ENCODE results near the gene ACOT13.
"Not testable (repeated sequence)": the region's sequence is repeated elsewhere in the genome, so short reads cannot be mapped to it uniquely, and the experiment has no call there.

ACOT13 gene

GRCh38 chr6:24666641-24667377 lies at the start of gene ACOT13, which contains the start of gene TDP2:
Gene ACOT13, plus strand, starts transcription at chr6:24667077. Its CDS starts 187 bp downstream, at chr6:24667264.
Gene TDP2, minus strand, starts transcription at chr6:24666899. Its CDS starts 37 bp downstream, at chr6:24666862.
- peak; percentile 98 for DNase-seq

- no peak for DNase-seq
Measured at GRCh38 chr6:24619661-24620060, 47.2 kb upstream of the ACOT13 start.

- DNase-seq: no peak
Measured at GRCh38 chr6:24620637-24621036, 46.2 kb upstream of the ACOT13 start.

GRCh38 chr6:24621626-24622289 lies 45.1 kb upstream of the ACOT13 start:
- DNase-seq: no peak

GRCh38 chr6:24630856-24631505 lies 35.9 kb upstream of the ACOT13 start:
- no peak for DNase-seq

- no peak for DNase-seq
Measured at GRCh38 chr6:24631671-24632070, 35.2 kb upstream of the ACOT13 start.

- no peak for DNase-seq
Measured at GRCh38 chr6:24632573-24632972, 34.3 kb upstream of the ACOT13 start.

GRCh38 chr6:24636681-24637080 lies 30.2 kb upstream of the ACOT13 start:
- DNase-seq: no peak

GRCh38 chr6:24640166-24640565 lies 26.7 kb upstream of the ACOT13 start:
- DNase-seq: no peak

- not testable (repeated sequence) for DNase-seq
Measured at GRCh38 chr6:24640631-24641030, 26.2 kb upstream of the ACOT13 start.

- no peak for DNase-seq
Measured at GRCh38 chr6:24642061-24642460, 24.8 kb upstream of the ACOT13 start.

GRCh38 chr6:24643920-24644319 lies 23.0 kb upstream of the ACOT13 start:
- no peak for DNase-seq

GRCh38 chr6:24644377-24644776 lies 22.5 kb upstream of the ACOT13 start:
- no peak for DNase-seq

GRCh38 chr6:24646771-24647170 lies 20.1 kb upstream of the ACOT13 start:
- DNase-seq: no peak

- no peak for DNase-seq
Measured at GRCh38 chr6:24648276-24648675, 18.6 kb upstream of the ACOT13 start.

GRCh38 chr6:24649691-24650090 lies 17.2 kb upstream of the ACOT13 start:
- no peak for DNase-seq

GRCh38 chr6:24650365-24650764 lies 16.5 kb upstream of the ACOT13 start:
- DNase-seq: no peak

- no peak for DNase-seq
Measured at GRCh38 chr6:24655215-24655614, 11.7 kb upstream of the ACOT13 start.

GRCh38 chr6:24658573-24659560 lies 8.0 kb upstream of the ACOT13 start:
- DNase-seq: no peak

- DNase-seq: no peak
Measured at GRCh38 chr6:24659561-24659960, 7.3 kb upstream of the ACOT13 start.

- DNase-seq: no peak
Measured at GRCh38 chr6:24660105-24660504, 6.8 kb upstream of the ACOT13 start.

- not testable (repeated sequence) for DNase-seq
Measured at GRCh38 chr6:24661759-24662158, 5.1 kb upstream of the ACOT13 start.

GRCh38 chr6:24662236-24662635 lies 4.6 kb upstream of the ACOT13 start:
- DNase-seq: no peak
